Stimulated activated CD8-positive, alpha-beta memory T cell treated with anti-CD3 and anti-CD28 coated beads, Interleukin-12 subunit alpha, Interleukin-12 subunit beta, amount 100 ng/mL, for 24 hours (primary cell): ENCODE measurements around the gene CCNB1IP1.
"Not testable (repeated sequence)": the region's sequence is repeated elsewhere in the genome, so short reads cannot be mapped to it uniquely, and the experiment has no call there.

Experiments used
- DNase-seq: peaks from one replicate; pipeline ENCODE4 v3.0.0-alpha.2; 2020; ENCODE audit errors: extremely low read depth

The CCNB1IP1 gene, protein sequence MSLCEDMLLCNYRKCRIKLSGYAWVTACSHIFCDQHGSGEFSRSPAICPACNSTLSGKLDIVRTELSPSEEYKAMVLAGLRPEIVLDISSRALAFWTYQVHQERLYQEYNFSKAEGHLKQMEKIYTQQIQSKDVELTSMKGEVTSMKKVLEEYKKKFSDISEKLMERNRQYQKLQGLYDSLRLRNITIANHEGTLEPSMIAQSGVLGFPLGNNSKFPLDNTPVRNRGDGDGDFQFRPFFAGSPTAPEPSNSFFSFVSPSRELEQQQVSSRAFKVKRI

DNA sequence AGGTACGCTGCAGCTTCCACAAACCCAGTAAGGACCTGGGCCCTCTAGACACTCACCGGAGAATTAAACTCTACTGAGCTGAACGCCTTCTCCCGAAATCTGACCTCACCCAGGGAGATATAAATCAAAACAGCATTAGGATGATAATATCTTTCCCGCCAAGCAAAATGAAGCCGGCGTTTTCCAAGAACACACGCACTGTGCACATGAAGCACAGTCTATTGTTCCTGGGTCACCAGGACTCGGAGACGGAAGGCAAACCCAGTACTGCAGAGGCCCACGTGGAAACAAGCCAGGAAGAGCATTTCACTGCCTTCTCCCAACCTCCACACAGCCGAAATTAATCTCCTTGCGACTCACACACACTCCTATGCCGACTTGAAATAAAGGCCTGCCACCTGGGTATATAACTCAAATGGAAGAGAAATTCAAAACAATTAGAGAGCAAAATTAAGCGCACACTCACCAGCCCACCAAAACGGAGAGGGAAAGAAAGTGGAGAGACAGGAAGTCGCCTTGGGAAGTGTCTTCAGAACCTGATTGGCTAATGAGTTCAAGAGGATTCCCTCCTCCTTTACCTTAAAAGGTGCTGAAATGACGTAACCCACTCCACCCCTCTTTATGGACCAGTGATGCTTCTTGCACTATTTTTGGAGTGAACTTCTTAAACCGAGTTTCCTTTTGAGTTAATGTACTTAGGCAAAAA is at the start of gene CCNB1IP1:
CCNB1IP1 (minus strand) TSS at position 492 of the 706 bp plus-strand sequence. CDS start 16,756 bp downstream, outside the sequence.
- DNase-seq, result peak; percentile 11

DNA sequence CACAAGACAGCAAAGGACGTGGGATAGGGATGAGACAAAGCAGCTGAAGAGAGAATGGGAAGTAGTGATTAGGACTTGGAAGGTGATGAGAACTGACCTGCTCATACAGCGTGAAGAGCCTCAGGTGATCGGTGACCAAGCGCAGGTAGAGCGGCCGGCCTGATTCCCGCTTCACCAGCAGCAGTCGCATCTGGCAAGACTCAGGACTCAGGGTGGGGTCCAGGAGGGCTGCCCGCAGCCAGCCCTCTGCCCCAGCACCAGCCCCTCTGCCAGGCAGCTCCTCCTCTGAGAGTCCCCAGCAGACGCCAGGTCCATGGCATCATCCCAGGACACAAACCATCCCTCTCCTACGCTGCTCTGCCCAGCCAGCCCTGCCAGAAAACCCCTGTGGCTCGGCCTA is 49.4 kb upstream of the CCNB1IP1 start:
- DNase-seq, result no peak

DNA sequence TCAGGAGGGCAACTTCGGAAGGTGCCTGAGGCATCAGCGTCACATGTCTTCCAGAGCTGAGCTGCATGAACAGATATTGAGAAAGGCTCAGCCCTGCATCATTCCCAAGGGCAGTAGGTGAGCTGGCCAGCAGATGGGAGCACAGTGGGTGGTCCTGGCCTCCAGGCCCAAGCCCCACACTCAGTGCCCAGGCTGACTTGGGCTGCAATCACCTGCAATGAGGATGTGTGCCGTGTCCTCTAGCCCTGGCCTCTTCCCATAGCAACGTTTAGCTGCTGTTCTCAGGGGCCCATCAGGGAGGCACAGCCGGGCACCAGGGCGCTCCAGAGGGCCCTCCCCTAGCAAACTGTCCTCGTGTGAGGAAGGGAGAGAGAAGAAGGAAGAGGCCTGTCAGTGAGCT is 48.3 kb upstream of the CCNB1IP1 start:
- DNase-seq, result no peak

DNA sequence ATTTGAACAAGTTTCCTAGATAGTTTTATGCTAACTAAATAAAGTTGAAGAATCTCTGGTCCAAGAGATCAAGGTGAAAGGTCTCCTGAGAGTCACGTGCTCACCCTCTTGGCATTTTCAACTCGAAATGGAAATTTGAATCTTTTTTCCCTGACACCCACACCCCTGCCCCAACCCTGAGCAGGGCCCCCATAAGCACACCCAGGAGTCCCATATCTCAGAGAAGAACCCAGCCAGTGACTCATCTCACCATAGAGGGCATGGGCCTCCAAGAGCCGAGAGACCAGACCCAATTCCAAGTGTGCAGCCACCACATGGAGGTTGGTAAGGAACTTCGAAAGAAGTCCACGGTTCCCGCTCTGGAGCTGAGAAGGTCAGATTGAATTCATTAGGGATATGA is 47.6 kb upstream of the CCNB1IP1 start:
- no peak for DNase-seq

DNA sequence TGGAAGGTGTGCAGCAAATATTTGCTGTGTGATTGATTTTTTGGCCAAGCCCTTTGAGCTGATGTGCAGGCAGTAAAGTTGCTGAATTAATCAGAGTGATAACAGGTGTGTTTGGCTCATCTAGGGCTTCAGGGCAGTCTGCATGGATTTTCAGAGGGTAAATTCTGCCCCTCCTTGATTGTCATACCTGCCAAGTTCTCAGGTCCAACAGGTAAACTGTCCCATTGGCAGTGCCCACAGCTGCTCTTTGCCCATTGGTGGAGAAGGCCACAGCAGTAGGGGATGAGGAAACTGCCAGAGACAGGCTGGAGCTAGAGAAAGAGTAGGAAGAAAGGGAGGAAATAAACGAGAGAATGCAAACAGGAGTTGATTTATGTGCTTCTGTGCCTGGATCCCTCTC is 46.7 kb upstream of the CCNB1IP1 start:
- DNase-seq, result no peak

DNA sequence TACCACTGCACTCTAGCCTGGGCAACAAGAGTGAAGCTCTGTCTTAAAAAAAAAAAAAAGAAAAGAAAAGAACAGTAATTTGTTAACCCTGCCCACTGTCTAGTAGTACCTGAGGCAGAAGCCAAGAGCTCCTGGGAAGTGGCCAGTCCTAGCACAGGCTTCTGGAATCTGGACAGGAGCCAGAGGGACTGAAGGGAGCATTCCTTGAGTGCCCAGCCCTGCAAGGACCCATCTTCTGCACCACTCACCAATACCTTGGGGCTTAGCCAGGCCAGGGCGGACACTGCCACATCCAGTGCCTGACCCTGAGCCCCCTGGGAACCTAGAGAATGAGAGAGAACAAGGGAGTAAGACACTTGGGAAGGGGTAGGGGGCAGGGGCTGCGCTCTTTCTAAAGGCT is 44.1 kb upstream of the CCNB1IP1 start:
- no peak for DNase-seq

DNA sequence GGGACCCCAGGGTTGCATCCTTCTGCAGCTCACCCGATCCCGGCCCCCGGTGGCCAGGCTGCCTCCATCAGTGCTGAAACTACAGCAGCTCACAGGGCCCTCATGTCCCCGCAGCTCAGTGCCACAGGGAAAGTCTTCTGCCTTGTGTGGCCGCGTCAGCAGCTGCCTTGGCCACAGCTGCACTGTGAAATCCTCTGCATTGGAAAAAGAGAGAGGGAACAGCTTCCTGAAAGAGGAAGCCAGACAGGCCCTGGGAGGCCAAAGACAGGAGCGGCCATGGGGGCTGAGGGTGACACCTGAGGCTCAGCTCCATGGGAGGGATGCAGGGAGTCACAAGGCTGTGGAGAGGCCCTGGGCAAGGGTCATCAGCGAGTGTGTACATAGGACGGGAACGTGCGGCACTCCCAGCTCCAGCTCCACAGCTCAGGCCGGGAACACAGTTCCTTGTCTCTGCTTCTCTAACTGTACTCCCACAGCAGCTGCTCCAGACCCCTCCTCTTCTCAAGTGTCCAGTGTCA is 43.1 kb upstream of the CCNB1IP1 start:
- no peak for DNase-seq

DNA sequence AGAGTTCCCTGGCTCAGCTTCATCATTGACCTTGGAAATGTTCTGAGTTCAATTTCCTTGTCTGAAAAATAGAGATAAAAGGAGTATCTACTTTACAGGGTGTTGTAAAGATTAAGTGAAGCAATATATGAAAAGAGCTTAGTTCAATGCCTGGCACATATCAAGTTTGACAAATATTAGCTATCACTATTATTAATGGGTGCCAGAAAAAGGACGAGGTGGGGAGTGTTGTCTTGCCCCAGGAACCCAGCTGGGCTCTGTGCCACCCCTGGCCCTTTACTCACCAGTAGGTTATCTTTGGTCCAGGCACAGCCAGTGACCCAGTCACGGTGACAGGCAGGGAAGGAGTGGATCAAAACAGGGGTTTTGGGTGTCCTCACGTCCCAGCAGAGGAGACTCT is 42.4 kb upstream of the CCNB1IP1 start:
- no peak for DNase-seq

DNA sequence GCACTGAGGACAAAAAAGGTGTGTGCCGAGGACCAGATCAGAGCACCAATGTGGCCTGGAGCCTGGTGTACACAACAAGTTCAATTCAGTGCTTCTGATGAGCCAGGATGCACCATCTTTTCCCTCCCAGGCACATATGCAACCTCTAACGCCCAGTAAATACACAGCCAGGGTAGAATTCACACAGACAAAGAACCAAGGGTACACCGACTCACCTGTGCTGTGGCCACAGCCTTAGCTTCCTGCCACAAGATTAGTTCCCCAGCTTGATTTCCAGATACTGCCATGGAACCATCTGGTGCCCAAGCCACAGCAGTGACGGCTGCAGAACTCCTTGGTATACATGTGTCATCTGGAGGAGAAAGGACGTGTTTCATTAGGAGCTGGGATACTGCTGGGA is 39.7 kb upstream of the CCNB1IP1 start:
- no peak for DNase-seq

DNA sequence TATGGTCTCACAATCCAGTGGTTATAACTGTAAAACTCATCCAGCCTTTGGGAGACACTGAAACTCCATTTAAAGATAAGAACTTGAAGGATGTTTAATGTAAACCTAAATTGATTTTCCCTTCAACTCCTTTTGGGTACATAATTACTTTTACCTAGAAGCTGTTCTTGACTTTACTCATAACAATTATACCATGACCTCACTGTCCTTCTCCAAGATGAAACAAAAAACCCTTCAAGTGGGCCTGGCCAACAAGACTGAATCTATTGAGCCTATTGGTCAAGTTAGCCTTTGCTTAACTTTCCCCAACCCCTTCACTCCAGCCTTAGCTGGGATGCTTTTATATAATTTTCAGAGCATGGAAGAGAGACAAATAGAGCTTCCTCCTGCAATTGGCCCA is 32.8 kb upstream of the CCNB1IP1 start:
- no peak for DNase-seq

DNA sequence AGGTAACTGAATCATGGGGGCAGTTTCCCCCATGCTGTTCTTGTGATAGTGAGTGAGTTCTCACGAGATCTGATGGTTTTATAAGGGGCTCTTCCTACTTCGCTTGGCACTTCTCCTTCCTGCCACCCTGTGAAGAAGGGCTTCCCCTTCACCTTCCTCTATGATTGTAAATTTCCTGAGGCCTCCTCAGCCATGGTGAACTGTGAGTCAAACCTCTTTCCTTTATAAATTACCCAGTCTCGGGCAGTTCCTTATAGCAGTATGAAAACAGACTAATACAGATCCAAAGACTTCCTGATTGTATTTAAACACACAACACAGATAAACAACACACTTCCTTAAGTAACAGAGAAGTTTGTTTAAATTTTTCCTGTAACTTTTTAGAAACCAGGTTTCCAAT is 25.4 kb upstream of the CCNB1IP1 start:
- not testable (repeated sequence) for DNase-seq

DNA sequence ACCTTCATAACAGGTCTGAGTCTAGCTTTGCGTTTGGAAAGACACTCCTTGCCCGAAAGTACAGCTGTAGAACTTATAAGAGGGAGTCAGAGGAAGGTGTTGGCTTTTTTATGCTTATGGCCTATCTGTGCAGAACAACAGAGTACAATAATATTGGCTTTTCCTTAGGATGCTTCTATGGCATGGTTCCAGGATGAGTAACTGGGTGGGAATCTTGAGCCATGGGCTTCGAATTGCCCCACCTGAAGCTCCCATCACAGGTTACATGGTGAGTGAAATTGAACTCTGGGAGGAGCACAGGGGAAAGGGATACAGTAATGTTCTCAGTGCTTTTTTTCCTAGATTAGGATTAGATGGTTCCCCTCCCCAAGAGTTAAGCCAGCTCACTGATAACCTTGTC is 23.3 kb upstream of the CCNB1IP1 start:
- DNase-seq, result no peak

DNA sequence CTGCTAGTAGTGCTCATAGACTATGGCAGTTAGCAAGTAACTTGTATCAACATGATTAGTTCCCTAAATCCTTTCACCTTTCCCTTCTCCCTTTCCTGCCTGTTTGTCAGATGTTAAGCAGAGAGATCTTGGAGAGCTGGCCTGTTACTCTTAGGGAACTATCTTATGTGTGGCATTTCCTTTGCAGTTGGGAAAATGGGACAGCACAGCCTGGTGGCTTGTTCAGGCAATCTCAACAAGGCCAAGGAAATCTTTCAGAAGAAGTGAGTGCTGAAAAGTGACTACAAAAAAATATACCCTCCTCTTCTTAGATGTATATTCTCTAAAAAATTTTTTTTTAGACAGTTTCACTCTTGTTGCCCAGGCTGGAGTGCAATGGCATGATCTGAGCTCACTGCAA is 17.8 kb upstream of the CCNB1IP1 start:
- DNase-seq, result no peak

DNA sequence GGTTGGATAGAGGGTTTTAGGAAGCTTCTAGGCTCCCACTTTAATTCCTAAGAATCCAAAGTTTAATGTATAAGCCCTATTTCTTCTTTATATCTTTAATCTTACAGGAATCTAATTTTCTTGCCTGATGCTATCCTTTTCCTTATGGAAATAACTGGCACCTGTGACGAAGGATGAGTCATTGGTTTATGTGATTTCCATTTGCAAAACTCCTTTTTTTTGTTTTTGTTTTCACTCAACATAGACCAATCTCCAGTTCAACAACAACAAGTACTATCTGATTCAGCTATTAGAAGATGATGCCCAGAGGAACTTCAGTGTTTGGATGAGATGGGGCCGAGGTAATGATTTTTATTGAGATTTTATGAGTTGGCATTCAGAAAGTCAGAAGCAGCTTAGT is 17.2 kb upstream of the CCNB1IP1 start:
- no peak for DNase-seq

DNA sequence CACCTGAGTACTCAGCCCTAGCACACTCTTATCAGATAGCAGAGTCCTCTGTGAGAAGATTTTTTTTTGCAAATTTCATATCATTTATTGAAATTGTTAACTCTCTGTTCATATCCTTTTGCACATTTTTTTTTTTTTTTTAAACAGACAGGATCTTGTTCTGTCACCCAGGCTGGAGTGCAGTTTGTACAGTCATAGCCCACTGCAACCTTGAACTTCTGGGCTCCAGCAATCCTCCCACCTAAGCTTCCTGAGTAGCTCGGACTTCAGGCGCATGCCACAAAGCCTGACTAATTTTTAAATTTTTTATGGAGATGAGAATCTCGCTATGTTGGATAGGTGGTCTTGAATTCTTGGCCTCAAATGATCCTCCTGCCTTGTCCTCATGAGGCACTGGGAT is 14.7 kb upstream of the CCNB1IP1 start:
- no peak for DNase-seq

DNA sequence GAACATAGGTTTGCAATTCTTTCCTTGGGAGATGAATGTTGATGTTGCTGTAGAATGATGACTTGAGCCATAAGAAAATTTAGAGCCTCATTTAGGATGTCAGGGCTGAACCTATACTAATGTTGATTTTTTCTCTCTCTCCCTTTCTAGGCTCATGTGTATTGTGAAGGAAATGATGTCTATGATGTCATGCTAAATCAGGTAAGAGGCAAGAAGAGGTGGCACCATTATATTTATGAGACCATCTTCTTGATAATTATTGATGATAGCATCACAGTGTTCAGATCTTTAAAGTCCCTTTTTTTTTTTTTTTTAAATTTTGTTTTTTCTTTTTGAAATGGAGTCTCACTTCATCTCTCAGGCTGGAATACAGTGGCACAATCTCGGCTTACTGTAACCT is 13.6 kb upstream of the CCNB1IP1 start:
- no peak for DNase-seq

DNA sequence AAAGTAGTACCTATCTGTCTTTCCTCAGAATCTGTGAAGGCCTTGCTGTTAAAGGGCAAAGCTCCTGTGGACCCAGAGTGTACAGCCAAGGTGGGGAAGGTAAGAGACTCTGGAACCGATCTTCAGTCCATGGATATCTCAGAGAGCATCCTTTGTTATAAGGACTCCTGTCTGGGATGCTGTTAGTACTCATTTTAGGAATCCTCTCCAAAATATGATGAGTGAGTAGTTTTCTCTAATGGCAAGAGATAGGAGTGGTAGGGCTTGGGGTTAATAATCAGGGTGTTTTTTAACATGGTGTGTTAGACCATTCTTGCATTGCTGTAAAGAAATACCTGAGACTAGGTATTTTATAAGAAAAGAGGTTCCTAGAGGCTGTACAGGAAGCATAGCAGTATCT is 12.3 kb upstream of the CCNB1IP1 start:
- no peak for DNase-seq

DNA sequence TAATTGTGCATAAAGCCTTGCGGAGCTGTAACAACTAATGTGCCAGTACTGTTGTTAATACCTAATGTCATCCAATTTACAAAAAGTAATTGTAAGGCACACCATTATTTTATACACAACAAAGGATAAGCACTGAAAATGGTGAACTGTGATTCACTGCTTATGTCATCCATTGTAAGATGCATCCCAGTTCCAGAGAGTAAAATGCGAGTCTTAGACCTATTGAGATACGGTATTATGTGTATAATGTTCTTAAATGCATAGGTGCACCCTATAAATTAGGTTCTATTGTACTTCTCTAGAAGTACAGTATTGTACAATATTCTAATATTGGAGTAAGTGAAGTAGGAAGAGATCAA is 10.8 kb upstream of the CCNB1IP1 start:
- no peak for DNase-seq

DNA sequence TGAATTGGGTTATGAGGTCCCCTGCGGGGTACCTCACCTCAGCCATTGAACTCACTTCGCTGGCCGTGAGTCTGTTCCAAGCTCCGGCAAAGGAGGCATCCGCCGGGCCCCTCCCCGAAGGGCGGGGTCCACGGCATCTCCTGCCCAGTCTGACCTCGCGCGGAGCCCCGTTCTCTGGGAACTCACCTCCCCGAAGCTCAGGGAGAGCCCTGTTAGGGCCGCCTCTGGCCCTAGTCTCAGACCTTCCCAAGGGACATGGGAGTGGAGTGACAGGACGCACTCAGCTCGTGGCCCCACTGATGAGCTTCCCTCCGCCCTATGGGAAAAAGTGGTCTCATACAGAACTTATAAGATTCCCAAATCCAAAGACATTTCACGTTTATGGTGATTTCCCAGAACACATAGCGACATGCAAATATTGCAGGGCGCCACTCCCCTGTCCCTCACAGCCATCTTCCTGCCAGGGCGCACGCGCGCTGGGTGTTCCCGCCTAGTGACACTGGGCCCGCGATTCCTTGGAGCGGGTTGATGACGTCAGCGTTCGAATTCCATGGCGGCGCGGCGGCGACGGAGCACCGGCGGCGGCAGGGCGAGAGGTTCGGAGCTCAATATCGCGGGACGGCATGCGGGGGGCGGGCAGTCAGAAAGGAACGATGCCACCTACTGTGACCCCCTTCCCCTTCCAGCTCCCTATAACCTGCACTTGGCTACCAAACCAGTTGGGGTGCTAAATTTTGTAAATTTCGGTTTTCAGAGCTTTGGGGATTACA is 10.2 kb upstream of the CCNB1IP1 start, which contains the start of gene PARP2:
PARP2 (plus strand) TSS at position 544 of the 770 bp plus-strand sequence; CDS start at position 551, 7 bp downstream.
- peak; percentile 83 for DNase-seq

DNA sequence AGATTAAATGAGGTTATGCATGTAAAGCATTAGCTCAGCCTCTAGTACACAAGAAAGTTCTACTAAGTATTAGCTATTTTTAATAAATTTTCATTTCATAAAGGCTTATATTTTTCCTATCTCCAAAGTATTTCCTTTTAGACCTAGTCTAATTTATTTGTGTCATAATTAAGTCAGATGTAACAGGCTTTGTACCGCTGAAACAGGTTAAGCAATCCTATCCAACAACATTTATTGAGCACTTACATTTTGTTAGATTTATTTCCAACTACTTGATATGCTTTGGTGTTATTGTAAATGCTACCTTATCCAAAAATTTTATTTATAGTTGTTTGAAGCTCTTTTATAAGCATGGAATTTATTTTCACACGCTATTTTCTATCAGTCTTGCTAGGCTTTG is 8.6 kb upstream of the CCNB1IP1 start:
- DNase-seq, result no peak

DNA sequence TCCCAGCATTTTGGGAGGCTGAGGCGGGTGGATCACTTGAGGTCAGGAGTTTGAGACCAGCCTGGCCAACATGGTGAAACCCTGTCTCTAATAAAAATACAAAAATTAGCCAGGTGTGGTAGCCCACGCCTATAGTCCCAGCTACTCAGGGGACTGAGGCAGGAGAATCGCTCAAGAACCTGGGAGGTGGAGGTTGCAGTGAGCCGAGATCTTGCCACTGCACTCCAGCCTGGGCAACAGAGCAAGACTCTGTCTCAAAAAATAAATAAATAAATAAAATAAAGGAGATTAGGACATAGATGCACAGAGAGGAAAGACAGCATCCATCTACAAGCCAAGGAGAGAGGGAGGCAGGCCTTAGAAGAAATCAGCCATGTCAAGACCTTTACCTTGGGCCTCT is 8.0 kb upstream of the CCNB1IP1 start:
- not testable (repeated sequence) for DNase-seq

DNA sequence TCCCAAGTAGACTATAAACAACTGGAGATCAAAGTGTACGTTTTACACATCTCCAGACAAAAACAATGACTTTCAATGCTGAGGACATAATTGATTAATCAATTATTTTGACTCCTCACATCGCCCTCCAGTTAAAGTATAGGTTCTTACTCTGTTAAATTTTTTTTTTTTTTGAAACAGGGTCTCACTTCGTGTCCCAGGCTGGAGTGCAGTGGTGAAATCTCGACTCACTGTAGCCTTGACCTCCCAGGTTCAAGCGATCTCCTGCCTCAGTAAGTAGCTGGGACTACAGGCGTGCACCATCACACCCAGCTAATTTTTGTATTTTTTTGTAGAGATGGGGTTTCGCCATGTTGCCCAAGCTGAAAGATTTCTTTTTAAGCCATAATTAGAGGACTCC is 938 bp upstream of the CCNB1IP1 start:
- DNase-seq, result no peak

DNA sequence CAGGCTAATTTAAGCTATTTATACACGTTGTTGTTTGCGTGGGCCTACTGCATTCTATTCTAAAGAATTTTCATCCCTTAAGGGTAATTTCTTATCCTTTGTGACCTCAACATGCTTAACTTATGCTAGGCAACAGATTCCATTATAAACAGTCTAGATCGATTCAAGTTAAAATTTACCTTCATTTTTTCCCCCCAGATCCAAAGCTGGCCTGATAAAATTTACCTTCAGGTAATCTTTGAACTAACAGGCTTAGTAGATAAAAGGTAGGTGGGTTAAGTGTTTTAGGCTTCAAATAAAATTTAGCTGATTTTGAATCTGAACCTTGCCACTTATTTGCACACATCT is 389 bp upstream of the CCNB1IP1 start:
- no peak for DNase-seq
